ENCODE results near the gene SMURF2.

SMURF2 gene

GRCh38 chr17:64661976-64662773 is at the start of gene SMURF2:
SMURF2 (minus strand) TSS chr17:64662307; CDS start chr17:64661880, 427 bp downstream.
- peak in 1 of 2 experiments; percentile 17 for TF ChIP-seq CTCF (IDR thresholded peaks at IDR 0.05)
- Histone ChIP-seq H3K36me3 (no peaks in the 10 kb centered on the region), H3K27me3 (no peaks in the 10 kb centered on the region), H3K4me1 (peaks cover 0 to 31% (median 13%) of the 10 kb centered on the region in 4 donors), H3K27ac (peak within 1 kb of the TSS; percentile 78 to 98), H3K9me3 (no peaks in the 10 kb centered on the region), H3K4me3 (peak within 1 kb of the TSS; percentile 84 to 92)
- peak; percentile 69 to 87 for DNase-seq
- intact Hi-C loops (cut with DNase I; ENCODE audit: low total_unique reads), result no loop called here

GRCh38 chr17:64709481-64709880 is 47.4 kb upstream of the SMURF2 start:
- no peaks in the 10 kb centered on the region for H3K36me3 ChIP-seq
- DNase-seq, result no peak
- intact Hi-C loops (cut with DNase I; ENCODE audit: low total_unique reads), result no loop called here
- no peak overlapping the region for H3K4me3 ChIP-seq
- peak overlapping the region in 1 of 2 donors; percentile 47 for H3K27ac ChIP-seq
- no peak for TF ChIP-seq CTCF (IDR thresholded peaks at IDR 0.05)
- H3K27me3 ChIP-seq, result no peaks in the 10 kb centered on the region
- H3K4me1 ChIP-seq, result peaks cover 0 to 27% (median 13%) of the 10 kb centered on the region in 4 donors
- H3K9me3 ChIP-seq, result no peaks in the 10 kb centered on the region

GRCh38 chr17:64707050-64707591 is 45.0 kb upstream of the SMURF2 start:
- Histone ChIP-seq H3K4me3 (no peak overlapping the region), H3K27me3 (no peaks in the 10 kb centered on the region), H3K27ac (peak overlapping the region; percentile 3 to 41), H3K9me3 (no peaks in the 10 kb centered on the region), H3K36me3 (no peaks in the 10 kb centered on the region), H3K4me1 (peaks cover 0 to 27% (median 13%) of the 10 kb centered on the region in 4 donors)
- intact Hi-C loops (cut with DNase I; ENCODE audit: low total_unique reads), result no loop called here
- DNase-seq, result peak; percentile 93 to 95
- TF ChIP-seq CTCF (IDR thresholded peaks at IDR 0.05), result no peak

GRCh38 chr17:64706224-64707049 is 44.3 kb upstream of the SMURF2 start:
- no peak for DNase-seq
- no peak for TF ChIP-seq CTCF (IDR thresholded peaks at IDR 0.05)
- no peaks in the 10 kb centered on the region for H3K36me3 ChIP-seq
- no peak overlapping the region for H3K4me3 ChIP-seq
- H3K9me3 ChIP-seq, result no peaks in the 10 kb centered on the region
- H3K27me3 ChIP-seq, result no peaks in the 10 kb centered on the region
- intact Hi-C loops (cut with DNase I; ENCODE audit: low total_unique reads), result no loop called here
- H3K4me1 ChIP-seq, result peaks cover 0 to 27% (median 13%) of the 10 kb centered on the region in 4 donors
- peak overlapping the region; percentile 11 to 41 for H3K27ac ChIP-seq

GRCh38 chr17:64702815-64703214 is 40.7 kb upstream of the SMURF2 start:
- Histone ChIP-seq H3K27me3 (no peaks in the 10 kb centered on the region), H3K4me3 (no peak overlapping the region), H3K36me3 (no peaks in the 10 kb centered on the region), H3K4me1 (peaks cover 0 to 18% (median 7%) of the 10 kb centered on the region in 4 donors), H3K9me3 (no peaks in the 10 kb centered on the region), H3K27ac (no peak overlapping the region)
- intact Hi-C loops (cut with DNase I; ENCODE audit: low total_unique reads), result no loop called here
- no peak for TF ChIP-seq CTCF (IDR thresholded peaks at IDR 0.05)
- no peak for DNase-seq

Data from tibial artery (tissue), 4 donors.